Endothelial cell of umbilical vein (primary cell): Measurements from ENCODE around the gene CDCA3. TPM values are rescaled to one million over a fixed set of nuclear protein-coding genes. Genes with fewer than 3 reads are reported as not detected.

Experiments
- BruUV-seq: library from RNA; stranded (reverse); fragments of 400-500 nt; replicated peaks from 2 replicates; lab custom pipeline; 2021; lab: Mats Ljungman, UMichigan
- CTCF ChIA-PET: fragments of 300-600, 350-600 bp; sonication (Branson Sonifier 250); formaldehyde crosslinking; loops from one replicate; lab custom pipeline; 2021; ENCODE audit warnings: antibody characterized with exemption, inconsistent platforms; lab: Charles Lee
- POLR2A ChIA-PET: fragments of 300-600, 350-600 bp; sonication (Branson Sonifier 250); formaldehyde crosslinking; loops from one replicate; lab custom pipeline; 2021; ENCODE audit warnings: antibody characterized with exemption, inconsistent platforms; lab: Charles Lee
- DNase-seq: peaks from one replicate; pipeline ENCODE4 v3.0.0-alpha.2; 2011; ENCODE audit warnings: low read depth, low spot score
- FAIRE-seq: peaks from 2 replicates; lab custom pipeline; 2011; peaks lifted over from hg19 to GRCh38; lab: Jason Lieb, UNC
- H2AFZ ChIP-seq: 2 replicates; pipeline ENCODE4 v1.6.0; 2012; ENCODE audit warnings: low read depth, low read length, control low read depth, inconsistent platforms
- H3K27ac ChIP-seq: 2 replicates; pipeline ENCODE4 v1.5.1; 2011; ENCODE audit warnings: low read depth, mild to moderate bottlenecking, control low read depth, low read length, moderate library complexity; ENCODE audit not compliant: insufficient read depth
- H3K27me3 ChIP-seq, 2 experiments: 2 replicates each; pipeline versions ENCODE4 v1.6.0 to v1.6.1; 2011; ENCODE audit warnings: low read length in 2 of 2, mixed read lengths in 1 of 2; ENCODE audit not compliant: control insufficient read depth in 2 of 2, insufficient read depth in 2 of 2
- H3K36me3 ChIP-seq, 2 experiments: 2 replicates in 1 of 2; 3 replicates in 1 of 2; pipeline ENCODE4 v1.5.1; 2011; ENCODE audit warnings: low read length in 2 of 2, mild to moderate bottlenecking in 1 of 2, moderate library complexity in 1 of 2; ENCODE audit not compliant: control insufficient read depth in 2 of 2, insufficient read depth in 2 of 2; ENCODE audit errors: extremely low read depth in 1 of 2
- H3K4me1 ChIP-seq: 3 replicates; pipeline ENCODE4 v1.5.1; 2011; ENCODE audit warnings: mild to moderate bottlenecking, low read length; ENCODE audit not compliant: control insufficient read depth, insufficient read depth; ENCODE audit errors: extremely low read depth
- H3K4me2 ChIP-seq: 2 replicates; pipeline ENCODE4 v1.6.1; 2011; ENCODE audit warnings: low read length, control low read depth, mixed read lengths; ENCODE audit not compliant: insufficient read depth
- H3K4me3 ChIP-seq, 3 experiments: fragments of 200-600 bp in 1 of 3; sonication (generic), shearing (Covaris generic) in 1 of 3; replicated peaks in 1 of 3; 2 replicates each; pipeline ENCODE4 v1.5.1; 2011 to 2016; ENCODE audit warnings: control low read depth in 3 of 3, low read length in 3 of 3, mild to moderate bottlenecking in 2 of 3, inconsistent platforms in 1 of 3, low read depth in 1 of 3, moderate library complexity in 1 of 3; ENCODE audit not compliant: insufficient read depth in 1 of 3
- H3K79me2 ChIP-seq: 2 replicates; pipeline ENCODE4 v1.6.0; 2012; ENCODE audit warnings: low read length, inconsistent platforms; ENCODE audit not compliant: control insufficient read depth, insufficient read depth
- H3K9ac ChIP-seq: replicated peaks from 2 replicates; pipeline ENCODE3; 2011; ENCODE audit warnings: low read length, control low read depth; ENCODE audit not compliant: insufficient read depth; ENCODE audit errors: extremely low read depth
- H3K9me1 ChIP-seq: replicated peaks from 3 replicates; pipeline ENCODE4 v1.6.0; 2011; ENCODE audit warnings: mild to moderate bottlenecking, low read length; ENCODE audit not compliant: control insufficient read depth, insufficient read depth; ENCODE audit errors: extremely low read depth
- H3K9me3 ChIP-seq: replicated peaks from 2 replicates; pipeline ENCODE4 v1.5.1; 2012; ENCODE audit warnings: low read length, inconsistent platforms; ENCODE audit not compliant: control insufficient read depth, insufficient read depth
- H4K20me1 ChIP-seq: replicated peaks from 2 replicates; pipeline ENCODE3; 2011; ENCODE audit warnings: mild to moderate bottlenecking, low read length; ENCODE audit not compliant: control insufficient read depth, insufficient read depth; ENCODE audit errors: extremely low read depth
- CTCF ChIP-seq, 2 donors: IDR thresholded peaks; 1 replicate in 1 of 2; 2 replicates in 1 of 2; pipeline ENCODE4 v1.5.1; 2011; ENCODE audit warnings: low read length in 2 of 2, mild to moderate bottlenecking in 2 of 2, moderate library complexity in 2 of 2, control low read depth in 1 of 2, inconsistent platforms in 1 of 2, low read depth in 1 of 2; ENCODE audit not compliant: insufficient read depth in 1 of 2; ENCODE audit errors: extremely low read depth in 1 of 2
- EZH2 ChIP-seq: IDR thresholded peaks from 2 replicates; pipeline ENCODE4 v1.6.1; 2012; ENCODE audit warnings: borderline replicate concordance, low read depth, mild to moderate bottlenecking, moderate library complexity, low read length, inconsistent platforms; ENCODE audit not compliant: severe bottlenecking
- FOS ChIP-seq: IDR thresholded peaks from 2 replicates; pipeline ENCODE4 v1.6.1; 2011; ENCODE audit warnings: mild to moderate bottlenecking, low read length, moderate library complexity, borderline replicate concordance; ENCODE audit not compliant: insufficient read depth
- GATA2 ChIP-seq: IDR thresholded peaks from 2 replicates; pipeline ENCODE4 v1.7.0; 2011; ENCODE audit warnings: low read depth, mild to moderate bottlenecking, moderate library complexity, mixed read lengths, low read length; ENCODE audit not compliant: insufficient read length, insufficient read depth
- JUN ChIP-seq: IDR thresholded peaks from 2 replicates; pipeline ENCODE4 v1.6.1; 2011; ENCODE audit warnings: borderline replicate concordance, low read depth; ENCODE audit not compliant: insufficient read length, insufficient read depth
- MAX ChIP-seq: IDR thresholded peaks from 2 replicates; pipeline ENCODE4 v1.6.1; 2011; ENCODE audit not compliant: insufficient read depth, insufficient read length
- MYC ChIP-seq: IDR thresholded peaks from one replicate; pipeline ENCODE4 v1.6.1; 2011; ENCODE audit warnings: mild to moderate bottlenecking, low read depth, low read length
- POLR2A ChIP-seq: IDR thresholded peaks from 2 replicates; pipeline ENCODE4 v1.6.1; 2012; ENCODE audit warnings: low read depth, mild to moderate bottlenecking, control low read depth, low read length
- POLR2AphosphoS5 ChIP-seq: IDR thresholded peaks from 2 replicates; pipeline ENCODE4 v1.6.1; 2012; ENCODE audit warnings: low read depth, mild to moderate bottlenecking, control low read depth, low read length, moderate library complexity; ENCODE audit not compliant: insufficient read depth
- dilution Hi-C: fragments of 300-500 bp; cut with MboI; formaldehyde crosslinking; loops from one replicate; pipeline ENCODE4 v1.15.0; 2019; ENCODE audit warnings: low sequenced_read_pairs; ENCODE audit not compliant: extremely low pct_ligation_motif_present
- intact Hi-C: fragments of 100-400 bp; cut with micrococcal nuclease; formaldehyde crosslinking; loops from one replicate; pipeline ENCODE4 v1.10.0; 2022
- polyA plus RNA-seq, 4 experiments: library from polyadenylated mRNA; depleted of rRNA in 3 of 4; stranded (reverse) in 3 of 4; unstranded in 1 of 4; fragments of >200 nt; gene quantifications; 2 replicates each; pipeline versions ENCODE4 v1.2.1 to v1.2.3, GENCODE V29; 2011 to 2012; ENCODE audit warnings: missing spikeins in 1 of 4
- total RNA-seq: library from RNA; stranded (reverse); gene quantifications from 2 replicates; pipeline ENCODE4 v1.2.3, GENCODE V29; 2021

The CDCA3 gene
- total and polyA plus RNA-seq, 2 donors (not counting 3 experiments of a cell fraction or from before 2014, with no cell fraction given), result 44.3 to 53.5 TPM

- no peak for TF ChIP-seq EZH2
- BruUV-seq, result no TSS peak
- Histone ChIP-seq H3K4me3 (no peak overlapping the region), H3K9ac (no peak overlapping the region), H3K36me3 (no peaks in the 10 kb centered on the region), H3K79me2 (no peaks in the 10 kb centered on the region), H3K4me2 (no peak overlapping the region), H2AFZ (no peak overlapping the region), H3K9me1 (no peaks in the 10 kb centered on the region), H3K27ac (no peak overlapping the region), H4K20me1 (no peaks in the 10 kb centered on the region), H3K27me3 (peaks cover 0 to 11% of the 10 kb centered on the region in 2 experiments), H3K9me3 (no peaks in the 10 kb centered on the region), H3K4me1 (no peaks in the 10 kb centered on the region)
- FAIRE-seq, result no peak
- no peak for DNase-seq
- intact Hi-C loops (no loop called here), dilution Hi-C loops (no loop called here)
- POLR2A ChIA-PET, result no interaction called here
- CTCF ChIA-PET, result interaction anchor here (0.9 to 2.7 kb wide), 6 partner anchors 8 to 47 kb away, joined by 3 to 11 read pairs (median 5); partner anchors contain the start of genes GPR162 and PTMS
Observed at GRCh38 chr12:6813363-6813762, 37.7 kb downstream of the CDCA3 start.

DNA sequence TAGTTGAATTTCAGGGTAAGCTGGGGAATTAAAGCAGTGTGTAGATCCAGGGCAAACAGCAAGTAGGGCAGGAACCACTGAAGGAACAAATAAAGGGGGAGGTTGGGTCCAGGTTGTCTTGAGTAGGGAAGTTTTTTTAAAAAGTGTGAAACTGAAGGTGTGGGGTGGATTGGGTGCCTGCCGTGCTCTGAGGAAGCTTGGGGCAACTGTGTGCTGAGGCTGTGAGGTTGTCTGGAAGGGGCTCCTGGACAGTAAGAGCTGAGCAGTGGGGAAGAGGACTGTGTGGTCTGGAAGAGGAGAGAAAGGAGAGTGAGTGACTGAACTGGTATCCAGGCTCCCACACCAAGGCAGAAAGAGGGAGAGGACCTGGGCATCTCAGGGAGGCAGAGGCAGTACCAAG, 40.3 kb downstream of the CDCA3 start:
- FAIRE-seq, result no peak
- Histone ChIP-seq H4K20me1 (no peaks in the 10 kb centered on the region), H3K4me2 (no peak overlapping the region), H3K27ac (no peak overlapping the region), H3K4me1 (no peaks in the 10 kb centered on the region), H3K4me3 (no peak overlapping the region), H3K36me3 (no peaks in the 10 kb centered on the region), H3K9me3 (no peaks in the 10 kb centered on the region), H3K79me2 (no peaks in the 10 kb centered on the region), H2AFZ (no peak overlapping the region), H3K9me1 (no peaks in the 10 kb centered on the region), H3K27me3 (peaks cover 0 to 11% of the 10 kb centered on the region in 2 experiments), H3K9ac (no peak overlapping the region)
- ChIA-PET POLR2A (no interaction called here), CTCF (interaction anchor here (1.0 to 1.1 kb wide), 2 partner anchors 44 to 58 kb away, joined by 3 to 6 read pairs; partner anchors contain the start of gene MLF2)
- no TSS peak for BruUV-seq
- no peak for DNase-seq
- dilution Hi-C loops (no loop called here), intact Hi-C loops (no loop called here)
- TF ChIP-seq EZH2 (no peak), POLR2A (no peak), POLR2AphosphoS5 (no peak), JUN (no peak), MAX (no peak), CTCF (IDR thresholded peaks at IDR 0.05; ENCODE audit: extremely low read depth in 1 of 2, insufficient read depth in 1 of 2, low read depth in 1 of 2, low read length in 2 of 2) (no peak), GATA2 (no peak), MYC (no peak), FOS (no peak)
